Activated T-cell treated with anti-CD3 and anti-CD28 coated beads for 4 hours (primary cell): Measurements from ENCODE around the gene BAG3.
"Not testable (repeated sequence)": the region's sequence is repeated elsewhere in the genome, so short reads cannot be mapped to it uniquely, and the experiment has no call there.

Experiments used
- DNase-seq: peaks from one replicate; pipeline ENCODE4 v3.0.0-alpha.2; 2020

The BAG3 gene

DNA sequence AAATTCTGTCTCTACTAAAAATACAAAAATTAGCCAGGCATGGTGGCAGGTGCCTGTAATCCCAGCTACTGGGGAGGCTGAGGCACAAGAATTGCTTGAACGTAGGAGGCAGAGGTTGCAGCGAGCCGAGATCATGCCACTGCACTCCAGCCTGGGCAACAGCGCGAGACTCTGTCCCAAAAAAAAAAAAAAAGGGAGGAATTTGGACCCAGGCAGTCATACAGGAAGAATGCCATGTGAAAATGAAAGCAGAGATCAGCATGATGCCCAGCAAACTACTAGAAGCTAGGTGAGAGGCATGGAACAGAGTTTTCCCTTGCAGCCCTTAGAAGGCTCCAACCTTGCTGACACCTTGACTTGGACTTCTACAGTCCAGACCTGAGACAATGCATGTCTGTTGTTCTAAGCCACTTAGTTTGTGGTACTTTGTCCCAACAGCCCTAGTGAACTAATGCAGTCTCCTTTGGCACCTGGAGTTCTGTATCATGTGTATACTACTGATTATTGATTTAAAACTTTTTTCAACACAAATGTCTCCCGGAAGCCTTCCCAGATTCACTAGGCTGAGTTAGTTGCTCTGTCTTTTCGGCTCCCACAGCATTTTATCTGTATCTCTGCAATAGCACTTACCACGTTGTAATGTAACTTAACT, 10.2 kb upstream of the BAG3 start:
- DNase-seq, result no peak

DNA sequence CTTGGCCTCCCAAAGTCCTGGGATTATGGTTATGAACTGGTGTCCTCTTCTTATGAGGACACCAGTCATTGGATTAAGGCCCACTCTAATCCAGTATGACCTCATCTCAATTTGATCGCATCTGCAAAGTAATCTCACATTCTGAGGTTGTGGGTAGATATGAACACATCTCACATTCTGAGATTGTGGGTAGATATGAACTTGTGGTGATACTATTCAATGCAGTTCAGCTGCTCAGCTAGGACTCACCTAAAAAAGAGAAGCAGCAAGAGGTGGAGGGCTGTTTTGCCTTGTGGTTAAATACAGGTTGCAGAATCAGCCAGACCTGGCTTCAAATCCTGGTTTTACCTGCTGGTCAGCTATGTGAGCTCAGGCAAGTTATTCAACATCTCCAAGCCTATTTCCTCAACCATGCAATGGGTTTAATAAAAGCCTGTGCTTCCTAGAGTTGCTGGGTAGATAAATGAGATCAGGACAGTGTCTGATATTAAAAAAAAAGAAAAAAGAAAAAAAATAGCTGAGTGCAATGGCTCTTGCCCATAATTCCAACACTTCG, 8.5 kb upstream of the BAG3 start:
- DNase-seq, result no peak

DNA sequence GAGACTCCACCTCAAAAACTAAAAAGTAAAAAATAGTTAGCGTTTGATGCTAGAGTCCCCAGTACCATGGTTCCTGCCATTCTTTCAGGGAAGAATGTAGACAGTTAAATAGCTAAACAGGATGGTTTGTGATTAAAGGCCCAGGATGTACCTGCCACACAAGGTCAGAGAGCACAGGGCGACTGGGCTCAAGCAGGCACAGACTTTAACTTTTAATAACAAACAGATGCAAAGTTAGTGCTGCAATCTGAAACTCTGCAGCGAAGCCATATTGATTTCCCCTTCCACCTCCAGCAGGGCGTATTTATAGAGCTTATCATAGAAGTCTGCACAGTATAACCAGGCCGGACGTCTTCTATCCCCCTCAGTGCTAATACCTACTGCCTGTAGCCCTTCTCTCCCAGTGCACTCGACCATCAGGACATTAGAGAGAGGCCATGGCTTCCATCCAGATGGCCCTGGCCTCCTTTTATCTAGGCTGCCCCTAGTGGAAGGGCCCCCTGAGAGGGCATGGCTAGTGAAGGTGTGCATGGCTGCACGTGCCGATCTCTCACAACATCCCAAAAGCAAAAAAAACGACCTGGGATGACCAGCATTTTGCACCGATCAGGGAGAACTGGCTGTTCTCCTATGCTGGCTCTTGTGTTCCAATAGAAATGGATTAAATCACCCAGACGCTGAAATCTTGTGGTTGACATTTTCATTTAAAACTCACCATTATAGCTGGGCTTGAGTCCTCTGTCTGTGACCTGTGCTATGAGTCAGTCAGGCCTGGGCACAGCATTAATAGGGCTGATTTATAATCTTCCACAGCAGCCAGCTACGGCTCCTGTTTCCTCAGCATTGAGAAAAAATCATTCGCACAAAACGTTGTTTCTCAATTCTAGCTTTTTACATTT, 7.6 kb upstream of the BAG3 start:
- DNase-seq, result no peak

GRCh38 chr10:119644205-119644814, 6.9 kb upstream of the BAG3 start:
- no peak for DNase-seq

- DNase-seq, result no peak
These were observed 6.2 kb upstream of the BAG3 start for GRCh38 chr10:119644994-119645393.

DNA sequence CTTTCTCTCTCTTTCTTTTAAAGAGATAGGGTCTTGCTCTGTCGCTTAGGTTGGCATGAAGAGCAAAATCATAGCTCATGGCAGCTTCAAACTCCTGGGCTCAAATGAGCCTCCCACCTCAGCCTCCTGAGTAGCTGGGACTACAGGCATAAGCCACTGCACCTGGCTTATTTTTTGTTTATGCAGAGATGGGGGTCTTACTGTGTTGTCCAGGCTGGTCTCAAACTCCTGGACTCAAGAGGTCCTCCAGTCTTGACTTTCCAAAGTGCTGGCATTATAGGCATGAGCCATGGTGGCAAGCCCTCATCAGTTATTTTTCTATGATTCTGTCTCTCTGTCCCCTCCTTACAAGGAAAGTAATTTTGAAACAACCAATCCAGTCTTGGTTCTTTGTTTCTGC, 1.1 kb upstream of the BAG3 start:
- DNase-seq, result no peak

- no peak for DNase-seq
These were observed 557 bp downstream of the BAG3 start for GRCh38 chr10:119651514-119652360.

GRCh38 chr10:119652361-119652730, 1.2 kb downstream of the BAG3 start:
- DNase-seq, result no peak

DNA sequence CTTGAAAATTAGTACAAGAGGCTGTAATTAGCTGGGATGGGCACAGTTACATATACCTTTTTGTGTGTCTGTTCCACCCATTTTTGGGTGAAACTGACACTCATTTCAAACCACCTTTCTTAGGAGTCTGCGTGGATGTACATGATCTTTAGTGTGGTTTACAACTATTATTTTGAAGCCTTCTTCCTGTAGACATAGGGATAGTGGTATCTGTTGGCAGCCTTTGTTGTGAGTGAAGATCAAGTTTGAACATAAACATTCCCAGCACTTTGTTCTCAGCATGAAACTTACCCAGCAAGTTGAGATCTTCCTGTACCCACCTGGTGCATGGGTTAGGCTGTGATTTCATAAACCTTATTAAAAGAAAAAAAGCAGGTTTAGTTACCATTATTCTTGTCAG, 2.0 kb downstream of the BAG3 start:
- DNase-seq, result no peak

DNA sequence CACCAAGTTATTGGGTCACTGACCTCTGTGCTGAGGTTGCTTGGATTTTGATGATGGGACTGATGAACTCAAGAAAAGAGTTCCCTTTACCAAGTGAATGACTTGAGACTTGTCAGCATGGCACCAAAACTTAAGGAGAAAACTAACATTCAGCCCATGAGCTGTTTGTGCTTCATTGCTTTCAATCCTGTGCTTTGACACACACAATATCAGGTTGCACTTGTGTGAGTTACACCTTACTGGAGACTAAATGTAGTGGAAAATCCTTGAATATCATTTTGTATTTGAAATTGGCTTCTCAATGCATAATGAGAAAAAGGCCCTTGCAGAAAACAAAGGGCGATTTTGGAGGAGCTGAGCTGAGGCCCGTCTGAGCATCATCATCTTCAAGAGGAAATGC, 2.7 kb downstream of the BAG3 start:
- no peak for DNase-seq

- no peak for DNase-seq
These were observed 3.4 kb downstream of the BAG3 start for GRCh38 chr10:119654540-119654939.

DNA sequence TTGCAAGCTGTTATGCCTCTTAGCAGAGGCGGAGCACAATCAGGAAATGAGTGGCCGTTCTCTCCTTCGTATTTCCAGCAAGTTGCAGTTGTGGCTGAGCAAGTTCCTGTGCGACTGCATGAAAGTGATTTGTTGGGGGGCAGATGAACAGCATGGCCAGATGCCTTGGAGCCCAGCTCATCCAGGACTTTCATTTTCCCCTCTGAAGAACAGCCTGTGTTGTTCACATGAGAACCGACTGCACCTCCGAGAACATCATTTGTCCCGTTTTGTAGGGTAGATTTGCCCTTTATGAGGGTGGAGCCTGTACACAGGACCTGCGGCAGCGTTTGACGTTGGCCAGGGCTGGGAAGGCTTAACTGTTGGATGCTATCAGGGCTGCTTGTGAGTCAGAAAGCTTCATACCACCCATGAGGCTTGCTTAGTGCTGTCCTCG, 4.4 kb downstream of the BAG3 start:
- DNase-seq, result peak; percentile 18

DNA sequence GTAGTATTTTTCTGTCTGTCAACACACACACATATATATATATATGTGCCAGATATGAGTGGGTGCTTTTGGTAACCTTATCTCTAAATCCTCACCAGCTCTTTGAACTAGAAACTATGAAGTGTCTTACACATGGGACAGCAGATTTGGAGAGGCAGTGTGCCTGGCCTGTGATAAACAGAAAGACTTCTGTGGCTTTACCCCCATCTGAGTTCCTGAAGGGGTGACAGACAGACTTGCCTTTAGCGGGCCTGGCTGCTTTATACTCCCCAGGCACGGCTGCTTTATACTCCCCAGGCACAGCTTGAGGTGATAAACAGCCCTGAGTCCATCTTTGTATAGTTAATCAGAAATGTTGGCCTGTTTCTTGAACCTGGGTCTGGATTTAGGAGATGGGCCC, 5.6 kb downstream of the BAG3 start:
- DNase-seq, result no peak

DNA sequence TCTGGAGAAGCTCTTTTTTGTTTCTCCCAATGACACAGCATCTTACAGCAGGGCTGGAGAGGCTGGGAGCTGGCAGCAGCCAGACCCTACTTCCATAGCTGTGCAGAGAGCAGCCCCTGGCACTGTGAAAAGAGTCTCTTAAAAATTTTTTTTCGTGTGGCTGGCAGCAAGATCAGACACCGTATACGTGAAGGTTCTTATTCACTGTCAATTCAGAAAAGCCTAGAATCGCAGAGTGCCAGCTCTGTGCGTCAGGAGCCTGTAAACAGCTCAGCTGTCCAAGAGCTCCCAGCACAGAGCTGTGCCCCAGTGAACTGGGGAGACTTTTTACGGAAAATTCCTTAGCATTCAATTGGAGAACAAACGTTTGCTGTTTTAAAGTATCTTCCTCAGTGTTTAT, 6.5 kb downstream of the BAG3 start:
- no peak for DNase-seq

GRCh38 chr10:119658274-119658673, 7.1 kb downstream of the BAG3 start:
- no peak for DNase-seq

DNA sequence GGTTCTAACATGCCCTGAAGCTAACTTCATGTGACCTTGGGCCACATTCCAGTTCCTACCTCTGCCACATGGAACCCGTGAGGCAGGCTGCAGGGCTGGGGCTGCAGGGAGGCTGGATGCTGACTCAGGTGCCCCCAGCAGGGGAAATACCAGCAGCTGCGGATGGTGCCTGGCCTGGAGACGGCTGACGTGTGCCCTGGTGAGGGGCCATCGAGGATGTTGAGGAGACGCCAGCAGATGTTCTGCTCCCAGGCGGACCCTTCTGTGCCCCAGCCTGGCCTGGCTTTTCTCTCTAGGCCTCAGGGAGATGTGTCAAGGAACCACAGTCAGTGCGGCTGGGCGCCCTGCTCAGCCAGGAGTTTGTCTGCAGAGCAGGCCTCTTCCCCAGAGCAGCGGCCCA, 8.8 kb downstream of the BAG3 start:
- DNase-seq, result no peak

GRCh38 chr10:119662076-119662605, 11.0 kb downstream of the BAG3 start:
- DNase-seq, result not testable (repeated sequence)

GRCh38 chr10:119663866-119664698, 12.9 kb downstream of the BAG3 start:
- no peak for DNase-seq

DNA sequence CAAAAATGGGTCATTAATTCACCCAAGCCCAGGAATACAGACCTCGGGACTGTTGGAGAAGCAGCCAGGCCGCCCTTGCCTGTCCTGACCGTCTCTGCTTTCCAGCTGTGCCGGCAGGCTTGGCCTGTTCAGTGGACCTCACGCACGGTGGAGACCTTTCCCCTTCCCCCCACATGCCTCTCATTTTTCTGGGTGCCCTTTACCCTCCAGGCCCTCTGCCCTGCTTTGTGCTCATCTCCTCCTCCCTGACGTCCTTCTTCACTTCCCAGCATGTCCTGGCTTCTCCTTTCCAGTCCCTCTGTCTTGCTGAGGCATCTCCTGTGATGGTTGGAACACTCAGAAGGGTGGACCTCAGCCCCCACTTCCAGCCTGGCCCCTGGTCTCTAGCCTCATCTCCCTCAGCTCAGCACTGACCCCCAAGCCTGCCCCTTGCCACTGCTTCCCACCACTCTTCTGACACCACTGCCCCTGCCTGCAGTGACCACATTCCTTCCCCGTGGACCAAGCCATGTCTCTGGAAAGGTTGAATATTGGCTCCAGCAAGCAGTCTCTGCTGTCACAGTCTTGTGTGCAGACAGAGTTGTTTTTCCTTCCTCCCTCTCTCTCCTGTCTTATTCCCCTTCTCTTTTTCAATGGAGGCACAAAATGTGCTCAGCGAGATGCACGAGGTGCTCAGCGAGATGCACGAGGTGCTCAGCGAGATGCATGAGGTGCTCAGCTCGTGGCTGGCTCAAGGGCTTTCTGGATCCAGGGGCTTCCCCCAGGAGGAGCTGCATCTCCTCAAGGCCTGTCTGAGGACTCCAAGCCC, 14.9 kb downstream of the BAG3 start:
- no peak for DNase-seq

GRCh38 chr10:119666709-119667004, 15.5 kb downstream of the BAG3 start:
- DNase-seq, result no peak
